ENCODE measurements around the gene GABARAP. TPM values are rescaled to one million over a fixed set of nuclear protein-coding genes. Genes with fewer than 3 reads are reported as not detected.

The GABARAP gene
- total and polyA plus RNA-seq, 2 of the 4 experiments (the other 2 are of a cell fraction), result 77.8 to 780 TPM

DNA sequence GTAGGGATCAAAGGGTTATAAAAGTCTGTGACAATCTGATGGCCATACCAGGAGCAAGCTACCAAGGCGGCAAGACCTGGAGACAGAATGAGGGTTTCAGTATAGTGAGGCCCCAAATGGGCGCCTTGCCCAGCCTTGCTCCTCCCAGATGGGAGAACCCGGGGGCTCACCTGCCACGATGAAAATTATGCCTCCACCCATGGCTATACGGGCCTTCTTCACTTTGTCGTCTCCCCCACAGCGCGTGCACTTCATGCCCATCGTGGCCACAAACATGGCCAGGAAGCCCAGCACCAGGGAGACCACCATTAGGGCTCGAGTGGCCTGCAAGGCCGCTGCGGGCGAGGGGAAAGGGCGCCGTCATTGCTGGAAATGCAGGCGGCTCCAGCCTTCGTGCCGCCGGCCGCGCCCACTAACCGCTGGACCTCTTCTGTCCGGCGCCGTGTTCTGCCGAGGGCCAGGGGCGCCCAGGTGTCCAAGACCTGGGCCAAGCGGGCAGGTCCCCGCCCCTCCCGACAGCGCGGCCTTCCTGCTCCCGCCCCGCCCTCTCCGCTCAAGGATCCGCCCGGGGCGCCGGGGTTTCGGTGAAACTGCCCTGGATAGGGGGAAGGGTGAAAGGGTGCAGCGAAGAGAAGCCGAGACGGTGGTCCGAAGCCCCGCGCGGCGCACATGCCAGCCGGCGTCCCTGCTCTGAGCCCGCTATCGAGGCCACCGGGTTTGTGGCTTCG is 18.6 kb upstream of the GABARAP start:
- Histone ChIP-seq H3K14ac (replicated peaks; ENCODE audit: low read depth, low read length) (no peak overlapping the region), H3K27ac (ENCODE audit: insufficient read depth, low read length) (no peak overlapping the region), H2AK9ac (replicated peaks; ENCODE audit: low read depth, low read length, poor library complexity) (peak overlapping the region; percentile 71), H4K5ac (ENCODE audit: low read depth, low read length) (peak overlapping the region; percentile 78), H3K9ac (ENCODE audit: low read depth, low read length) (no peak overlapping the region), H3K9me1 (ENCODE audit: insufficient read depth, low read length) (peaks cover 10% of the 10 kb centered on the region), H2BK120ac (ENCODE audit: low read depth, low read length) (no peak overlapping the region), H3K23ac (ENCODE audit: low read depth, low read length) (0 out of 2 replicates have a peak overlapping the region, but pooled peaks have one; percentile 45), H3K4me2 (ENCODE audit: low read depth, low read length) (peak overlapping the region; percentile 82), H3K27me3 (ENCODE audit: control insufficient read depth, insufficient read depth, low read length) (peaks cover 13% of the 10 kb centered on the region; the same call in 1 of the 2 replicates), H3K79me1 (ENCODE audit: low read depth in 1 of 2, low read length in 2 of 2) (peaks cover 0 to 6% of the 10 kb centered on the region in 2 experiments; a peak in 1 of 4 replicates), H2AFZ (replicated peaks; ENCODE audit: low read length, poor library complexity) (peak overlapping the region; percentile 87), H3K4ac (ENCODE audit: low read depth, low read length) (peak overlapping the region; percentile 28; the same call in 1 of the 2 replicates), H3K56ac (ENCODE audit: extremely low read depth, insufficient read depth, low read length) (no peak overlapping the region), H2BK5ac (ENCODE audit: low read depth, low read length, poor library complexity, severe bottlenecking) (no peak overlapping the region), H4K20me1 (ENCODE audit: insufficient read depth, low read length) (no peaks in the 10 kb centered on the region), H3K4me3 (ENCODE audit: insufficient read depth, low read depth, low read length) (peak overlapping the region; percentile 37), H3K18ac (ENCODE audit: low read depth, low read length) (no peak overlapping the region), H2BK15ac (ENCODE audit: low read depth, low read length) (no peak overlapping the region), H2BK20ac (ENCODE audit: low read depth, low read length) (no peak overlapping the region), H4K91ac (ENCODE audit: insufficient read depth, low read depth, low read length) (no peak overlapping the region; the same call in 1 of the 2 replicates), H3K4me1 (ENCODE audit: control insufficient read depth, insufficient read depth, low read length) (peaks cover 8% of the 10 kb centered on the region), H4K8ac (ENCODE audit: low read depth in 2 of 2, low read length in 2 of 2) (peak overlapping the region in 1 of 2 experiments; percentile 56; a peak in 3 of 4 replicates), H3K9me3 (ENCODE audit: control insufficient read depth, insufficient read depth, low read length) (no peaks in the 10 kb centered on the region), H2AK5ac (ENCODE audit: low read depth, low read length) (no peak overlapping the region), H3K36me3 (ENCODE audit: control insufficient read depth, insufficient read depth, low read length) (peaks cover 26% of the 10 kb centered on the region)
- WGBS, 2 experiments (ENCODE audit: extremely low coverage in 2 of 2, insufficient read length in 1 of 2), result 22% methylated on average over 41 of the region's 54 CpGs; no CpG with 5 or more reads in 1 of the 2 experiments
- dilution Hi-C loops (cut with HindIII; ENCODE audit: low sequenced_read_pairs, unreplicated experiment) (no loop called here), in situ Hi-C loops (cut with MboI; ENCODE audit: low sequenced_read_pairs) (no loop called here), intact Hi-C loops (cut with micrococcal nuclease) (no loop called here)
- DNase-seq (no peak), ATAC-seq (ENCODE audit: low read depth) (peak; percentile 48)
- CTCF ChIA-PET, result no interaction called here
- TF ChIP-seq CHD1 (IDR thresholded peaks at IDR 0.05; ENCODE audit: low read depth, low read length), result no peak
- no peak for TF ChIP-seq RCOR1 (IDR thresholded peaks at IDR 0.05; ENCODE audit: insufficient replicate concordance, low read length)
- no peak for TF ChIP-seq BHLHE40 (IDR thresholded peaks at IDR 0.05; ENCODE audit: low read depth, low read length)
- TF ChIP-seq, protein P1, sequence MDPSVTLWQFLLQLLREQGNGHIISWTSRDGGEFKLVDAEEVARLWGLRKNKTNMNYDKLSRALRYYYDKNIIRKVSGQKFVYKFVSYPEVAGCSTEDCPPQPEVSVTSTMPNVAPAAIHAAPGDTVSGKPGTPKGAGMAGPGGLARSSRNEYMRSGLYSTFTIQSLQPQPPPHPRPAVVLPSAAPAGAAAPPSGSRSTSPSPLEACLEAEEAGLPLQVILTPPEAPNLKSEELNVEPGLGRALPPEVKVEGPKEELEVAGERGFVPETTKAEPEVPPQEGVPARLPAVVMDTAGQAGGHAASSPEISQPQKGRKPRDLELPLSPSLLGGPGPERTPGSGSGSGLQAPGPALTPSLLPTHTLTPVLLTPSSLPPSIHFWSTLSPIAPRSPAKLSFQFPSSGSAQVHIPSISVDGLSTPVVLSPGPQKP (IDR thresholded peaks at IDR 0.05; ENCODE audit: borderline replicate concordance, low read depth, low read length), result no peak
- no peak for TF ChIP-seq MAZ (IDR thresholded peaks at IDR 0.05; ENCODE audit: borderline replicate concordance, low read depth, low read length)
- TF ChIP-seq MXI1 (IDR thresholded peaks at IDR 0.05; ENCODE audit: borderline replicate concordance, low read depth, low read length), result no peak
- no peak for TF ChIP-seq RAD21 (IDR thresholded peaks at IDR 0.05; ENCODE audit: low read length)
- TF ChIP-seq CEBPB (IDR thresholded peaks at IDR 0.05; ENCODE audit: low read depth, low read length), result no peak
- TF ChIP-seq NFE2L2 (IDR thresholded peaks at IDR 0.05; ENCODE audit: low read depth, low read length), result no peak
- no peak for TF ChIP-seq RFX5 (IDR thresholded peaks at IDR 0.05; ENCODE audit: low read depth, low read length)
- no peak for TF ChIP-seq SMC3 (IDR thresholded peaks at IDR 0.05; ENCODE audit: low read depth, low read length)
- no peak for TF ChIP-seq CTCF (conservative IDR thresholded peaks at IDR 0.05; ENCODE audit: low read depth, low read length)
- TF ChIP-seq MAFK (IDR thresholded peaks at IDR 0.05; ENCODE audit: low read depth, low read length), result no peak
- POLR2A ChIA-PET (ENCODE audit: unreplicated experiment), result no interaction called here
- no TSS peak for BruUV-seq (replicated peaks)

Measured in IMR-90 (cell line).